Right atrium auricular region (tissue), 2 donors: ENCODE measurements around the gene HNF1B. TPM values are rescaled to one million over a fixed set of nuclear protein-coding genes. Genes with fewer than 3 reads are reported as not detected.
"Not testable (repeated sequence)": the region's sequence is repeated elsewhere in the genome, so short reads cannot be mapped to it uniquely, and the experiment has no call there.

Experiments used
- DNase-seq: peaks from one replicate; pipeline ENCODE4 v3.0.0-alpha.2; 2019; ENCODE audit warnings: low spot score
- H3K27ac ChIP-seq, 2 donors: fragments of 200-600 bp; sonication (generic); 1 replicate in 1 of 2; 2 replicates in 1 of 2; pipeline ENCODE4 v1.5.1; 2016 to 2019
- H3K27me3 ChIP-seq, 2 donors: fragments of 200-600 bp; sonication (generic); one replicate each; pipeline versions ENCODE4 v1.5.1 to v1.6.0; 2017 to 2019
- H3K36me3 ChIP-seq: fragments of 200-600 bp; sonication (generic); one replicate; pipeline ENCODE4 v1.5.1; 2016
- H3K4me1 ChIP-seq, 2 donors: fragments of 200-600 bp; sonication (generic); one replicate each; pipeline versions ENCODE4 v1.5.1 to v1.6.0; 2017 to 2019
- H3K4me3 ChIP-seq, 2 donors: fragments of 200-600 bp; sonication (generic); 1 replicate in 1 of 2; 2 replicates in 1 of 2; pipeline ENCODE4 v1.5.1; 2017 to 2019; ENCODE audit warnings: mild to moderate bottlenecking in 1 of 2, moderate library complexity in 1 of 2
- H3K9me3 ChIP-seq, 2 donors: fragments of 200-600 bp; sonication (generic); one replicate each; pipeline ENCODE4 v1.5.1; 2019
- CTCF ChIP-seq, 2 donors: fragments of 200-600 bp; sonication (generic); IDR thresholded peaks; one replicate each; pipeline ENCODE4 v1.5.1; 2019; ENCODE audit warnings: antibody characterized with exemption in 2 of 2
- total RNA-seq, 2 donors: library from RNA; depleted of rRNA; stranded (reverse); fragments of >200 nt; gene quantifications; one replicate each; pipeline ENCODE4 v1.1.0, GENCODE V29; 2016

Gene HNF1B
- total RNA-seq, 2 donors from 2014 or later = not detected

- Histone ChIP-seq H3K27ac (no peak overlapping the region), H3K4me1 (no peaks in the 10 kb centered on the region), H3K27me3 (no peaks in the 10 kb centered on the region), H3K9me3 (no peaks in the 10 kb centered on the region), H3K4me3 (no peak overlapping the region), H3K36me3 (no peaks in the 10 kb centered on the region)
- TF ChIP-seq CTCF (IDR thresholded peaks at IDR 0.05) = no peak
- no peak for DNase-seq
Measured at GRCh38 chr17:37788526-37788925, 43.7 kb upstream of the HNF1B start.

GRCh38 chr17:37787055-37787757 is 42.3 kb upstream of the HNF1B start:
- no peaks in the 10 kb centered on the region for H3K9me3 ChIP-seq
- no peaks in the 10 kb centered on the region for H3K4me1 ChIP-seq
- no peak overlapping the region for H3K27ac ChIP-seq
- DNase-seq = no peak
- no peaks in the 10 kb centered on the region for H3K36me3 ChIP-seq
- TF ChIP-seq CTCF (IDR thresholded peaks at IDR 0.05) = no peak
- no peak overlapping the region for H3K4me3 ChIP-seq
- H3K27me3 ChIP-seq = no peaks in the 10 kb centered on the region

- H3K27me3 ChIP-seq = no peaks in the 10 kb centered on the region
- H3K36me3 ChIP-seq = no peaks in the 10 kb centered on the region
- TF ChIP-seq CTCF (IDR thresholded peaks at IDR 0.05) = no peak
- H3K9me3 ChIP-seq = no peaks in the 10 kb centered on the region
- DNase-seq = no peak
- H3K4me3 ChIP-seq = no peak overlapping the region
- no peaks in the 10 kb centered on the region for H3K4me1 ChIP-seq
- no peak overlapping the region for H3K27ac ChIP-seq
Measured at GRCh38 chr17:37786481-37786880, 41.6 kb upstream of the HNF1B start.

- H3K4me3 ChIP-seq = not testable (repeated sequence)
Measured at GRCh38 chr17:37782460-37782859, 37.6 kb upstream of the HNF1B start.

GRCh38 chr17:37781451-37781850 is 36.6 kb upstream of the HNF1B start:
- Histone ChIP-seq H3K27me3 (no peaks in the 10 kb centered on the region), H3K27ac (no peak overlapping the region), H3K36me3 (no peaks in the 10 kb centered on the region), H3K4me1 (no peaks in the 10 kb centered on the region), H3K4me3 (no peak overlapping the region), H3K9me3 (no peaks in the 10 kb centered on the region)
- no peak for TF ChIP-seq CTCF (IDR thresholded peaks at IDR 0.05)
- DNase-seq = no peak

More at GRCh38 chr17:37782460-37782859, 37.6 kb upstream of the HNF1B start:
- not testable (repeated sequence) for H3K36me3 ChIP-seq, H3K4me1 ChIP-seq, H3K9me3 ChIP-seq, H3K27me3 ChIP-seq, H3K27ac ChIP-seq, DNase-seq

- H3K4me1 ChIP-seq = no peaks in the 10 kb centered on the region
- H3K4me3 ChIP-seq = no peak overlapping the region
- no peak overlapping the region for H3K27ac ChIP-seq
- no peaks in the 10 kb centered on the region for H3K9me3 ChIP-seq
- no peaks in the 10 kb centered on the region for H3K36me3 ChIP-seq
- TF ChIP-seq CTCF (IDR thresholded peaks at IDR 0.05) = no peak
- no peak for DNase-seq
- no peaks in the 10 kb centered on the region for H3K27me3 ChIP-seq
Measured at GRCh38 chr17:37779554-37779953, 34.7 kb upstream of the HNF1B start.
